Skeletal muscle satellite cell (primary cell): ENCODE measurements around the gene SULT2B1.
"Not testable (repeated sequence)": the region's sequence is repeated elsewhere in the genome, so short reads cannot be mapped to it uniquely, and the experiment has no call there.

ENCODE experiments used
- H3K27me3 ChIP-seq: 2 replicates; pipeline ENCODE4 v1.7.0; 2013; ENCODE audit warnings: low read length; ENCODE audit not compliant: control insufficient read depth, insufficient read depth
- H3K36me3 ChIP-seq: 2 replicates; pipeline ENCODE4 v1.7.0; 2013; ENCODE audit warnings: mild to moderate bottlenecking, control low read depth, low read length; ENCODE audit not compliant: insufficient read depth
- H3K4me1 ChIP-seq: 2 replicates; pipeline ENCODE4 v1.7.0; 2013; ENCODE audit warnings: low read length; ENCODE audit not compliant: control insufficient read depth, insufficient read depth
- H3K4me2 ChIP-seq: 2 replicates; pipeline ENCODE4 v1.7.0; 2013; ENCODE audit warnings: mild to moderate bottlenecking, low read length
- H3K4me3 ChIP-seq: 2 replicates; pipeline ENCODE4 v1.7.0; 2013; ENCODE audit warnings: low read length
- H3K9ac ChIP-seq: 2 replicates; pipeline ENCODE4 v1.7.0; 2013; ENCODE audit warnings: mild to moderate bottlenecking, low read depth, low read length, moderate library complexity
- H3K9me3 ChIP-seq: replicated peaks from 2 replicates; pipeline ENCODE4 v1.7.0; 2013; ENCODE audit warnings: mild to moderate bottlenecking, control low read depth, low read length

Gene SULT2B1

DNA sequence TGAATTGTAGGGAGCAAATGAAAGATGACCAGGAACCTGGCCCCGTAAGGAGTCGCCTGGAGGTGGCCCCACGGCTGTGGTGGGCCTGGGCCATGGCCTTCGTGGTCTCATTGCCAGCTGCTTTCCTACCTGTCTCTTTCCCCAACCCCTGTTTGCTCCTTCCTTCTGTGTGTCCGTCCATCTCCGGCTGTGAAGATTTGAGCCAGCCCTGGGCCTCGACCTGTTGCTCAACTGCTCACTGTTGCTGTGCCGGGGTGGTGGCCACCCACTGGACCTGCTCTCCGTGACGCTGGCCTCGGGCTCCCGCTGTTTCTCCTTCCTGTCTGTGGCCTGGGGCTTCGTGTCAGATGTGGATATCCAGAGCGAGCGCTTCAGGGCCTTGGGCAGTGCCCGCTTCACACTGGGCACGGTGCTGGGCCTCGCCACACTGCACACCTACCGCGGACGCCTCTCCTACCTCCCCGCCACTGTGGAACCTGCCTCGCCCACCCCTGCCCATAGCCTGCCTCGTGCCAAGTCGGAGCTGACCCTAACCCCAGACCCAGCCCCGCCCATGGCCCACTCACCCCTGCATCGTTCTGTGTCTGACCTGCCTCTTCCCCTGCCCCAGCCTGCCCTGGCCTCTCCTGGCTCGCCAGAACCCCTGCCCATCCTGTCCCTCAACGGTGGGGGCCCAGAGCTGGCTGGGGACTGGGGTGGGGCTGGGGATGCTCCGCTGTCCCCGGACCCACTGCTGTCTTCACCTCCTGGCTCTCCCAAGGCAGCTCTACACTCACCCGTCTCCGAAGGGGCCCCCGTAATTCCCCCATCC lies 76.7 kb downstream of the SULT2B1 start:
- Histone ChIP-seq H3K4me3 (no peak overlapping the region), H3K4me1 (peaks cover 35% of the 10 kb centered on the region), H3K27me3 (no peaks in the 10 kb centered on the region), H3K36me3 (peaks cover 4% of the 10 kb centered on the region), H3K9me3 (no peaks in the 10 kb centered on the region), H3K9ac (no peak overlapping the region), H3K4me2 (no peak overlapping the region)

DNA sequence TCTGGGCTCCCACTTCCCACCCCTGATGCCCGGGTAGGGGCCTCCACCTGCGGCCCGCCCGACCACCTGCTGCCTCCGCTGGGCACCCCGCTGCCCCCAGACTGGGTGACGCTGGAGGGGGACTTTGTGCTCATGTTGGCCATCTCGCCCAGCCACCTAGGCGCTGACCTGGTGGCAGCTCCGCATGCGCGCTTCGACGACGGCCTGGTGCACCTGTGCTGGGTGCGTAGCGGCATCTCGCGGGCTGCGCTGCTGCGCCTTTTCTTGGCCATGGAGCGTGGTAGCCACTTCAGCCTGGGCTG lies 77.3 kb downstream of the SULT2B1 start:
- no peak overlapping the region for H3K4me2 ChIP-seq
- peaks cover 37% of the 10 kb centered on the region for H3K4me1 ChIP-seq
- H3K27me3 ChIP-seq = no peaks in the 10 kb centered on the region
- H3K9me3 ChIP-seq = no peaks in the 10 kb centered on the region
- no peak overlapping the region for H3K4me3 ChIP-seq
- H3K9ac ChIP-seq = no peak overlapping the region
- peaks cover 4% of the 10 kb centered on the region for H3K36me3 ChIP-seq

DNA sequence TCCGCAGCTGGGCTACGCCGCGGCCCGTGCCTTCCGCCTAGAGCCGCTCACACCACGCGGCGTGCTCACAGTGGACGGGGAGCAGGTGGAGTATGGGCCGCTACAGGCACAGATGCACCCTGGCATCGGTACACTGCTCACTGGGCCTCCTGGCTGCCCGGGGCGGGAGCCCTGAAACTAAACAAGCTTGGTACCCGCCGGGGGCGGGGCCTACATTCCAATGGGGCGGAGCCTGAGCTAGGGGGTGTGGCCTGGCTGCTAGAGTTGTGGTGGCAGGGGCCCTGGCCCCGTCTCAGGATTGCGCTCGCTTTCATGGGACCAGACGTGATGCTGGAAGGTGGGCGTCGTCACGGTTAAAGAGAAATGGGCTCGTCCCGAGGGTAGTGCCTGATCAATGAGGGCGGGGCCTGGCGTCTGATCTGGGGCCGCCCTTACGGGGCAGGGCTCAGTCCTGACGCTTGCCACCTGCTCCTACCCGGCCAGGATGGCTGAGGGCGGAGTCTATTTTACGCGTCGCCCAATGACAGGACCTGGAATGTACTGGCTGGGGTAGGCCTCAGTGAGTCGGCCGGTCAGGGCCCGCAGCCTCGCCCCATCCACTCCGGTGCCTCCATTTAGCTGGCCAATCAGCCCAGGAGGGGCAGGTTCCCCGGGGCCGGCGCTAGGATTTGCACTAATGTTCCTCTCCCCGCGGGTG lies 77.8 kb downstream of the SULT2B1 start:
- H3K4me1 ChIP-seq = peaks cover 37% of the 10 kb centered on the region
- H3K9me3 ChIP-seq = no peaks in the 10 kb centered on the region
- H3K4me3 ChIP-seq = peak overlapping the region; percentile 47
- peaks cover 4% of the 10 kb centered on the region for H3K36me3 ChIP-seq
- no peak overlapping the region for H3K9ac ChIP-seq
- no peaks in the 10 kb centered on the region for H3K27me3 ChIP-seq
- peak overlapping the region; percentile 72 for H3K4me2 ChIP-seq

DNA sequence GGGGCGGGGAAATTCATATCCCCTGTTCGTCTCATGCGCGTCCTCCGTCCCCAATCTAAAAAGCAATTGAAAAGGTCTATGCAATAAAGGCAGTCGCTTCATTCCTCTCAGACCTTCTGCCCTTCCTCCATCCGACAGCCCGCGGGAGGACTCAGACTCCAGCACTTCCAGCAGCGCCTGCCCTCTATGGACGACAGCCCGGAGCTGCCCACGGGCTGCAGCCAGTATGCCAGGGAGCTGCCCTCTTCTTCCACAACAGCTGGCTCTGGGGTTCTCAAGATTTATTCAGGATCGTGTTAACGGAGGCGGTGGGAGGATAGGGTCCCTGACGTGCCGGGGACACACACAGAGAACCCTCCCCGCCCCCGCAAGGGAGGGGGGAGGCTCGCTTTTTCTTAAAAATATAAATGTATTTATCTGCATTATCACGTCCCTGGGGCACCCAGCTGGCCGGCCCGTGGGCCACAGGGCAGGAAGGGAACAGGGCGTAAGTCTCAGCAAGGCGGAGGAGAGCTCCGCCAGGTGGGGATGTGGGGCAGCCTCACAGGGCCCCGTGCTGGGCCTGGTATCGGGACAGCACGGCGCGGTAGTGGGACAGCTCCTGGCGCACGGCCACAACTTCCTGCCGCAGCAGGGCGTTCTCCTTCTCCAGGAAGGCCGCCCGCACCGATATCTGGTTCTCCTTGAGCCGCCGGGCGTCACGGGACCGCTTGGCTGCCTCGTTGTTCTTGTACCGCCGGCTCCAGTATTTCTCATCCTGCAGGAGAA lies 78.5 kb downstream of the SULT2B1 start:
- H3K9me3 ChIP-seq = no peaks in the 10 kb centered on the region
- no peaks in the 10 kb centered on the region for H3K36me3 ChIP-seq
- peak overlapping the region; percentile 42 for H3K9ac ChIP-seq
- H3K4me3 ChIP-seq = peak overlapping the region; percentile 47
- peaks cover 43% of the 10 kb centered on the region for H3K4me1 ChIP-seq
- no peaks in the 10 kb centered on the region for H3K27me3 ChIP-seq
- H3K4me2 ChIP-seq = peak overlapping the region; percentile 72

DNA sequence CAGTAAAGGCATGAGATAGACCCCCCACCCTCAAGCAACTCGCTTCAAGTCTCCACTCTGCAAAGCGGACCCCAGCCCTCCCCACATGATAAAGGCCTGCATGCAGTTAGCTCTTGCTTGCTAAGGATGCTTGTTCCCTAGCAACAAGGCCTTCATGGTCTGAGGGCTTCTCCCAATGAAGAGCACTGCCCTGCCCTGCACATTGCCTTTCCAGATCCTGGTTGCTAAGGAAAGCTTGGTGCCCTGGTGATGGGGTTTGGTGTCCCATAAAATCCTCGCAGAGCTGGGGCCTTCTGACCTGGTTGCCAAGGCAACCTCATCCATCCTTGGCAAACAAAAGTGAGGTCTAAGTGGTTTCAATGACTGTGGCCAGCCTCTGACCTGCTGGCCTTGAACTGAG lies 79.3 kb downstream of the SULT2B1 start:
- Histone ChIP-seq H3K36me3 (no peaks in the 10 kb centered on the region), H3K9ac (no peak overlapping the region), H3K4me1 (peaks cover 49% of the 10 kb centered on the region), H3K4me3 (no peak overlapping the region), H3K9me3 (no peaks in the 10 kb centered on the region), H3K4me2 (no peak overlapping the region), H3K27me3 (no peaks in the 10 kb centered on the region)

DNA sequence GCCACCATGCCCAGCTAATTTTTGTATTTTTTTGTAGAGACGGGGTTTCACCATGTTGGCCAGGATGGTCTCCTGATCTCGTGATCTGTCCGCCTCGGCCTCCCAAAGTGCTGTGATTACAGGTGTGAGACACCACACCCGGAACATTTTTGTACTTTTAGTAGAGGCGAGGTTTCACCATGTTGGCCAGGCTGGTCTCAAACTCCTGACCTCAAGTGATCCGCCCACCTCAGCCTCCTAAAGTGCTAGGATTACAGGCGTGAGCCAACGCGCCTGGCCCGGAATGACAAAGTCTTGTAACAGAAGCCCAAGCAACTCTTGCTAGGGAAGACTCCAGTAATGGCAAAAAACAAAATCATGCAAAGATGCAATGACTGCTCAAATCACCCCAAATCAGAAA lies 80.3 kb downstream of the SULT2B1 start:
- H3K4me1 ChIP-seq = peaks cover 55% of the 10 kb centered on the region
- H3K4me3 ChIP-seq, H3K36me3 ChIP-seq, H3K27me3 ChIP-seq, H3K4me2 ChIP-seq, H3K9me3 ChIP-seq, H3K9ac ChIP-seq: not testable (repeated sequence)

DNA sequence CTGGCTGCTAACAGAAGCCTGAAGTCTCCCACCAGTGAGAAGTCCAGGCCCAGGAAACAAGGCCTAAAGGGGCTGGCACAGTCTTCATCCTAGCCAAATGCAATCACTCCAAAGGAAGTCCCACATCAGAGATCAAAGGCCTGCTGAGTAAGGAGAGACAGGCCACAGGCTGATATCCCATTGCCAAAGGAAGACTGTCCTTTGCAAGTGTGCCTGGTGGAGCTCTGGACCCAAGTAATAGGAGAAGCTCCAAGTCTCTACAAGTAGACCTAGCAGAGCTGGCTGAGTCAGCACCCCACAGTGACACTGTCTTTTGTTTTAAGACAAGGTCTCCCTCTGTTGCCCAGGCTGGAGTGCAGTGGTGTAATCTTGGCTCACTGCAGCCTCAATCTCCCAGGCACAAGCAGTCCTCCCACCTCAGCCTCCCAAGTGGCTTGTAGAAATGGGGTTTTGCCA lies 80.7 kb downstream of the SULT2B1 start:
- Histone ChIP-seq H3K9me3 (no peaks in the 10 kb centered on the region), H3K27me3 (no peaks in the 10 kb centered on the region), H3K4me2 (no peak overlapping the region), H3K9ac (no peak overlapping the region), H3K4me3 (no peak overlapping the region), H3K36me3 (no peaks in the 10 kb centered on the region), H3K4me1 (peaks cover 59% of the 10 kb centered on the region)

DNA sequence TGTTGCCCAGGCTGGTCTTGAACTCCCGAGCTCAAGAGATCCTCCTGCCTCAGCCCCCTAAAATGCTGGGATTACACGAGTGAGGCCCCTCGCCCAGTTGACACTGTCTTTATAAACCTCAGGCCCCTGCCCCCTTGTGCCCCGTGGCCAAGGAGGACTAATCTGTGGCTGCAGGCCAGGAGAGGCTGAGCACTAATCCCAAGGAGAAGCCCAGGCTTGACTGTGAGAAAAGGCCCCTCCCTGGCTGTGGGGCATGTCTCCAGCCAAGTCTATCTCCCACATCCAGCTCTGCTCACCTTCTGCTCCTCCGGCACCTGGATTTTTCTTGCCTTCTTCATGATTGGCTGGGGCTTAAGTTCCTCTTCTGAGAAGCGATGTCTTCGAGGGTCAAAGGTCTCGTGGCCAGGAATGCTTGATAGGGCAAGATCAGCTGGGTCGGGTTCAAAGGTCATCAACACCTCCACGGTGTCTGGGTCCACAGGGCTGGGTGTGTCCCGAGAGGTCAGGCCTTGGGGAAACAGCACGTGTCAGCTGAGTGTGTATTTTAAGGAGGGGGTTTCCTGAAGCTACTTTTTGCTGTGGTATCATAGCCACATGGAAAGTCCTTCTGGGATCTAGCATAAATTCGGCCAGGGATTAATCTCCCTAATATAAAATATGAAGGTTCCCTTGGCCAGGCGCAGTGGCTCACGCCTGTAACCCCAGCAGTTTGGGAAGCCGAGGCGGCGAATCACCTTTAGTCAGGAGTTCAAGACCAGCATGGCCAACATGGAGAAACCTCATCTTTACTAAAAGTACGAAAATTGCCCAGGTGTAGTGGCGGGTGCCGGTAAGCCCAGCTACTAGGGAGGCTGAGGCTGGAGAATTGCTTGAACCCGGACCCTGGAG lies 81.4 kb downstream of the SULT2B1 start:
- Histone ChIP-seq H3K36me3 (no peaks in the 10 kb centered on the region), H3K9me3 (no peaks in the 10 kb centered on the region), H3K4me3 (peak overlapping the region; percentile 65), H3K4me2 (peak overlapping the region; percentile 86), H3K27me3 (no peaks in the 10 kb centered on the region), H3K9ac (peak overlapping the region; percentile 68), H3K4me1 (peaks cover 62% of the 10 kb centered on the region)

DNA sequence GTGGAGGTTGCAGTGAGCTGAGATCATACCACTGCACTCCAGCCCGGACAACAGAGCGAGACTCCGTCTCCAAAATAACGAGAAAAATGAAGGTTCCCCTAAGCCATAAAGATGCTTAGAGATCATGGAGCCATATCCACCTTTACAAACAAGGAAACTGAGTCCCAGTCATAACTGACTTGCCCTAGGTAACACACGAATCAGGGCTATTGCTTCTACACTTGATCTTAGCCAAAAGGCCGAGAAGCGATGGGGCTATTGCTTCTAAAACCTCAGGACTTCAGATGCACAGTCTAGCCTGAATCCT lies 82.0 kb downstream of the SULT2B1 start:
- H3K4me1 ChIP-seq = peaks cover 62% of the 10 kb centered on the region
- peak overlapping the region; percentile 65 for H3K4me3 ChIP-seq
- peak overlapping the region; percentile 86 for H3K4me2 ChIP-seq
- no peaks in the 10 kb centered on the region for H3K27me3 ChIP-seq
- H3K9me3 ChIP-seq = no peaks in the 10 kb centered on the region
- H3K36me3 ChIP-seq = no peaks in the 10 kb centered on the region
- peak overlapping the region; percentile 68 for H3K9ac ChIP-seq

DNA sequence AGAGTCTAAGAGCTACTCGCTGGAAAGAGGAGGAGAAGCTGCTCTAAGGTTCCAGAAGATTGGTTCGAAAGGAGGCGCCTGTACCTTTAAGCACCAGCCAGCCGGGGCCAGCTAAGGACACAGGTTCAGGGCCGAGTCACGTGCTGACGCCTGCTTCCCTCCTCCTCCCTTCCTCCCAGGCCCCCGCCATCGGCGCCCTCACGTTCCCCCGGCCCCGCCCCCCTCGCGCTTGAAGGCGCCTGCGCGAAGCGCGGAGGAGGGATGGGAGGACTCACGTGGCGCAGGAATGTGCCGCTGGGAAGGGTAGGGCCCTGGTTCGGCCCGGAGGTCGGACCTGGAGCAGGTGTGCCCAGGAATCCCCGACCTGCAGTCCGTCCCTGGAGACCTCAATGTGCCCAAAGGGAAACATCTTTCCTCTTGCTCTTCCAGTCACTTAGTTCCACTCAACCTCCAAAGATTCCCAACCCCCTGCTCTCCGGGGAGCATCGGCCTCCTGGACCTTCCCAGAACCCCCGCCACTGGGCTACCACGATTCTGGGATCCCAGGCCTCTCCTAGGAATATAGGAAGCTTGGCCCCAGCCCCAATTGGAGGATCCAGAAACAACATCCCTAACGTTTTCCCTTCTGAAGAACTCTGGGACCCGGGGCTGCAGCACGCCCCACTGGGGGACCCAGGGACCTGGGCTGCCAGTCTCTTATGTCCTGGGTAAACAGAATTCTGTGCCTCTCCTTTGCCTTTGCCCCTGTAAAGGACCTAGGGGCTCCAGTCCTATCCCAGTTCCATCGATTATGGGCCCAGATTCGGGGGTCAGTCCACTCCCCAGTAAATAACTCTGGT lies 82.7 kb downstream of the SULT2B1 start:
- H3K36me3 ChIP-seq = no peaks in the 10 kb centered on the region
- H3K9ac ChIP-seq = peak overlapping the region; percentile 68
- H3K9me3 ChIP-seq = no peaks in the 10 kb centered on the region
- peaks cover 62% of the 10 kb centered on the region for H3K4me1 ChIP-seq
- H3K27me3 ChIP-seq = no peaks in the 10 kb centered on the region
- peak overlapping the region; percentile 86 for H3K4me2 ChIP-seq
- peak overlapping the region; percentile 65 for H3K4me3 ChIP-seq
